Loucy (cell line): ENCODE measurements around the gene NCKAP5.

Experiments
- EZH2phosphoT487 ChIP-seq: fragments of 200-600 bp; IDR thresholded peaks from 2 replicates; pipeline ENCODE4 v1.6.1; 2018; ENCODE audit warnings: antibody characterized with exemption, mild to moderate bottlenecking, moderate library complexity, borderline replicate concordance
- TF ChIP-seq, protein P1 (sequence below): fragments of 200-600 bp; sonication (generic); conservative IDR thresholded peaks from 2 replicates; pipeline ENCODE4 v1.5.1; 2014; ENCODE audit warnings: mild to moderate bottlenecking, antibody characterized with exemption, low read length

GRCh38 chr2:133130548-133131246 is 437.6 kb downstream of the NCKAP5 start:
- TF ChIP-seq, protein P1, sequence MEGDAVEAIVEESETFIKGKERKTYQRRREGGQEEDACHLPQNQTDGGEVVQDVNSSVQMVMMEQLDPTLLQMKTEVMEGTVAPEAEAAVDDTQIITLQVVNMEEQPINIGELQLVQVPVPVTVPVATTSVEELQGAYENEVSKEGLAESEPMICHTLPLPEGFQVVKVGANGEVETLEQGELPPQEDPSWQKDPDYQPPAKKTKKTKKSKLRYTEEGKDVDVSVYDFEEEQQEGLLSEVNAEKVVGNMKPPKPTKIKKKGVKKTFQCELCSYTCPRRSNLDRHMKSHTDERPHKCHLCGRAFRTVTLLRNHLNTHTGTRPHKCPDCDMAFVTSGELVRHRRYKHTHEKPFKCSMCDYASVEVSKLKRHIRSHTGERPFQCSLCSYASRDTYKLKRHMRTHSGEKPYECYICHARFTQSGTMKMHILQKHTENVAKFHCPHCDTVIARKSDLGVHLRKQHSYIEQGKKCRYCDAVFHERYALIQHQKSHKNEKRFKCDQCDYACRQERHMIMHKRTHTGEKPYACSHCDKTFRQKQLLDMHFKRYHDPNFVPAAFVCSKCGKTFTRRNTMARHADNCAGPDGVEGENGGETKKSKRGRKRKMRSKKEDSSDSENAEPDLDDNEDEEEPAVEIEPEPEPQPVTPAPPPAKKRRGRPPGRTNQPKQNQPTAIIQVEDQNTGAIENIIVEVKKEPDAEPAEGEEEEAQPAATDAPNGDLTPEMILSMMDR = no peak
- no peak for TF ChIP-seq EZH2phosphoT487
